ENCODE data around the gene PACSIN2.

GRCh38 chr22:42969348-42969975 is 45.5 kb downstream of the PACSIN2 start:
- TF ChIP-seq USF2 (CRISPR knock-in tag; IDR thresholded peaks at IDR 0.05), result no peak
- TF ChIP-seq KAT7 (CRISPR knock-in tag; IDR thresholded peaks at IDR 0.05; ENCODE audit: borderline replicate concordance), result no peak
- no peak for TF ChIP-seq ZNF416 (CRISPR knock-in tag; IDR thresholded peaks at IDR 0.05)
- no peak for TF ChIP-seq MYBL2 (CRISPR knock-in tag; IDR thresholded peaks at IDR 0.05)
- no peak for TF ChIP-seq CTCF (IDR thresholded peaks at IDR 0.05)
- no peak for TF ChIP-seq SMAD3 (CRISPR knock-in tag; IDR thresholded peaks at IDR 0.05; ENCODE audit: borderline replicate concordance)
- TF ChIP-seq MLX (CRISPR knock-in tag; IDR thresholded peaks at IDR 0.05), result no peak
- TF ChIP-seq FOXJ3 (CRISPR knock-in tag; IDR thresholded peaks at IDR 0.05; ENCODE audit: borderline replicate concordance), result no peak
- TF ChIP-seq FOXK1 (CRISPR knock-in tag; IDR thresholded peaks at IDR 0.05), result no peak
- TF ChIP-seq JUN (CRISPR knock-in tag; IDR thresholded peaks at IDR 0.05), result no peak
- no peak for TF ChIP-seq ZBTB21 (CRISPR knock-in tag; IDR thresholded peaks at IDR 0.05; ENCODE audit: borderline replicate concordance)
